ENCODE measurements around the gene SPNS3.

Gene SPNS3

GRCh38 chr17:4467287-4467686 is 33.5 kb downstream of the SPNS3 start:
- no peak for DNase-seq (ENCODE audit: low read depth)

- DNase-seq (ENCODE audit: low read depth): no peak
These were observed 35.8 kb downstream of the SPNS3 start for GRCh38 chr17:4469552-4469951.

DNA sequence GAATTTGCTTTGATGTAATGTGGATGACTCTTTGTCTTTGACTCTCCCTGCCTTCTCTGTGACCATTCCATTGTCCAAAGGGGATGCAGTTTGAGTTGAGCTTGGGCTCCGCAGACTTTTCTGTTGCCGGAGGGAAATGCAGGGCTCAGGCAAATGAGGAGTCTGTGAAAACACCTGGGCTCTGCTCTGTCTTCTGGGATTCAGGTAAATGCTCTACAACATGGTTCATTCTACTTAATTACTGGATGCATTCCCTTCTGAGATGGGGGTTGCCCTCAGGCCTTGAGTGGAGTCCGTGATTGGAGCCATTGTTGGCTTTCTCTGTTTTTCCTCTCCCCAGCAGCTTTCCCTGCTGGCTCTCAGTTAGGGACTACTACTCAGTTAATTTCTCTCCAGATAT is 38.5 kb downstream of the SPNS3 start:
- no peak for DNase-seq (ENCODE audit: low read depth)

GRCh38 chr17:4474093-4474492 is 40.4 kb downstream of the SPNS3 start:
- no peak for DNase-seq (ENCODE audit: low read depth)

DNA sequence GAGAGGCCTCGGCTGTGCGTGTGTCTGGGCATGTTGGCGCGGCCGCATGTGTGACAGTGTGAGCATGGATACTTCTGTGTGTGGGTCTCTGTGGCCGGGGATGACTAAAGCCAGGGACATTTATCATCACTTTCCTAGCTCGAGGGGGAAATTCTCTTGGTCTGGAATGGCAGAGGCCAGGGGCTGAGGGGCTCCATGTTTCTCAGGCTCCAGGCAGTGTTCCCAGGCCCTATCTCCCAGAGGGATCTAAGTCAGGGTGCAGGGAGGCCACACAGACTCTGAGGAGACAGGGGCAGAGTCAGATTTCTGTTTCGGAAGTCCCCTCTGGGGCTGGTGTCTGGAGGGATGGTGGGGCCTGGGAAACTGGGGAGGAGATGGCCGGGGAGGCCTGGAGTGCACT is 41.3 kb downstream of the SPNS3 start:
- no peak for DNase-seq (ENCODE audit: low read depth)

GRCh38 chr17:4475463-4475862 is 41.7 kb downstream of the SPNS3 start:
- no peak for DNase-seq (ENCODE audit: low read depth)

DNA sequence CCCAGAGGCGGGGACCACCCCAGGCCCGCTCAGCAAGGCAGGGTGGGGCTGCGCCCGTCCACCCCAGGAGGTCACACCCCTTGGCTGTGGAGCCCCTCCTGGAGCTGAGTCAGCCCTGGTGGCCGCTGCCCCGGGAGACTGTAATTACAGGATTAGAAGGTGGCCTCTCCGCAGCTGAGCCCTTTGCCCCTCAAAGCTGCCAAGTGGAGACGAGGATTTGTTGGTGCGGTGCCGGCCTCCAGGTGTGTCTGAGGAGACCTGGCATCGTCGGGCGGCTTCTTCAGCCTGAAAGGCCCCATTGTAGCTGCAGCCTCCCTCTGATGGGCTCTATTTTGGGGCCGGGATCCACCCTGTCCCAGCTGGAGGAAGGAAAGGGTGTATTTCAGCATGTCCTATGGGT is 42.3 kb downstream of the SPNS3 start:
- DNase-seq (ENCODE audit: low read depth): no peak

DNA sequence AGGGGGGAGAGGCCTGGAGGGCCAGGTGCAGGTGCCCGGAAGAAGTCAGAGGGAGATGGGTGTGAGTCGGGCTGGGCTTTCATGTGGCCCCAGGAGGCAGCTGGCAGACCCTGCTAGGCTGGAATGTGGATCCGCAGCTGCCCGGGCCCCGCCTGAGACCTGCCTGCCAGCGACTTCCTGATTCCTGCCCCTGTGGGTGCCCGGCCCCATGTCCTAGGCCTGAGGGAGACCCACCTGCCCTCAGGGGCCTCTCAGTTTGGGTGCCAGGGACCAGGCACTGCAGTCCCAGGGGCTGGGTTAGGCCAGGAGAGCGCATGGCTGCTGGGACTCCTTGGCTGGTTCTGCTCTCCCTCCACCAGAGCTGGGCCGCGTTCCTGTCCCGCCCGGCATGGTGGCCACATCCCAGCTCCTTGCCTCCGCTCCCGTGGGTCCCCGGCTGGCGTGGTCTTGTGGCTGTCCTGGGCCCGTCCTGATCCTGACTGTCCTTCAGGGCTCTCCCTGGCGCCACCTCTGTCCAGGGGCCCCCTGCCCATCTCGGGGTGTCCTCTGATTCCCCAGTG is 42.9 kb downstream of the SPNS3 start:
- no peak for DNase-seq (ENCODE audit: low read depth)

GRCh38 chr17:4477255-4477791 is 43.6 kb downstream of the SPNS3 start:
- DNase-seq (ENCODE audit: low read depth): no peak

GRCh38 chr17:4478318-4478830 is 44.6 kb downstream of the SPNS3 start:
- DNase-seq (ENCODE audit: low read depth): no peak

DNA sequence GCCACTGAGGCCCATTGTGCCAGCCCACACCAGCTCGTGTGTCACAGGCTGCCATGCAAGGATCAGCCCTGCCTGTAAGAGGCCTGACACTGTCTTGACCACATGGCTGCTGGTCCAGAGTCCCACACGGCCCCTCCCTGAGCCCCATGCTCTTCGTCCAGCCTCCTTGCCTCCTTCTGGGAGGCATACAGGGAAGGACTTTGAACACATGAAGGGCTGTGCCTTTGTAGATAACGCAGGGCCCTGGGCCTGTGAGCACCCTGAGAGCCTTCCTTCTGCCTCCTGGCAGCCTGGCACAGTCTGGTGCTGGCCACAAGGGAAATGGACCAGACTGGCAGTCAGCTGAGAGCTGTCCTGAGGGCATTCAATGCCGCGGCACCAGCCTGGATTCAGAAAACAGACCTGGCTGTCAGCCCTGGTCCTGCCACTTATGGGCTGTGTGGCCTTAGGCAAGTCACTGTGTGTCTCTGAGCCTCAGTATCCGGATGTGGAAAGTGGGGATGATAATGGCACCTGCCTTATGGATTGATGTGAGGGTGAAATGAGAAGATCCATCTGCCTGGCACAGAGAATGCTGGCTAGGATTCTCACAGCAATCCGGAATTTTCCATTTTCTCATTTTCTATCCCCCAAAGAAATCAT is 45.7 kb downstream of the SPNS3 start:
- no peak for DNase-seq (ENCODE audit: low read depth)

GRCh38 chr17:4479982-4480751 is 46.4 kb downstream of the SPNS3 start:
- DNase-seq (ENCODE audit: low read depth): no peak

DNA sequence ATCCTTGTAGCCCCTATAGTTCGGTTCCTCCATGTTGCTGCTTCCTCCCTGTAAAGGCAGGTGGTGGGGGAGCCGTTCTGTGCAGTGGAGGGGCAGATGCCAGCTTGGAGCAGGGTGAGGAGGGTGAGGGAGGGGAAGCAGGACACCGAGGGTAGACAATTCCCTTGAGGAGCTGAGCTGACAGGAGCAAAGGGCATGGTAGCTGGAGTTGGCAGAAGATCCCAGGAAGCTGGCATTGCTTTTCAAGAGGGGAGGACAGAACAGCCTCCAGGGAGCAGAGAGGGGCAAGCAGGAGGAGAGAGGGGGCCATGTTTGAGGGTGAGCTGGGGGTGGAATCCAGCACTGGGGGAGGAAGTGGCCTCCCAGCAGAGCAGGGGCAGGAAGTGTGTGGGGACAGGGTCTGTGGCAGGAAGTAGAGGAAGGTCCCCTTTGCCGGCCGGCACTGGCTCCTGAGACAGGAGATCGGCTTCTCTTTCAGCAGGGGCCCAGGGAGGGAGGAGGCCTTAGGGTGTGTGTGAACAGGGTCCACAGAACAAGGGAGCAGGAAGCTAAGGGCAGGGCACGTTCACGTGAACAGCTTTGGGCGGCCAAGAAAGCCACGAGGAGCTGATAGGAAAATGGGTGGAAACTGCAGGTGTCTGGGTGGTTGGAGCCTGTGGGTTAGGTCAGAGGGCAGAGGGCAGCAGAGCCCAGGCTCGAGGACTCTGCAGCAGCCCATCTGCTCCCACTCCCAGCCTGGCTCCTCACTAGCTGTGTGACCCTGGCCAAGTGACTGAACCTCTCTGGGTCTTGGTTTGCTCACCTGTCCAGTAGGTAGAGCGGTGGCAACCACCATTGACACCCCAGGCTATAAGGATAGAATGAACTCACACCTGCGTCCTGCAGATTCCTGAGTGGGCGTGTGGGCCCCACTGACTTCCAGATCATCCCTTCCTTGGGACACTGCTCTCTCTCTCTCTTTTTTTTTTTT is 47.5 kb downstream of the SPNS3 start:
- DNase-seq (ENCODE audit: low read depth): no peak

DNA sequence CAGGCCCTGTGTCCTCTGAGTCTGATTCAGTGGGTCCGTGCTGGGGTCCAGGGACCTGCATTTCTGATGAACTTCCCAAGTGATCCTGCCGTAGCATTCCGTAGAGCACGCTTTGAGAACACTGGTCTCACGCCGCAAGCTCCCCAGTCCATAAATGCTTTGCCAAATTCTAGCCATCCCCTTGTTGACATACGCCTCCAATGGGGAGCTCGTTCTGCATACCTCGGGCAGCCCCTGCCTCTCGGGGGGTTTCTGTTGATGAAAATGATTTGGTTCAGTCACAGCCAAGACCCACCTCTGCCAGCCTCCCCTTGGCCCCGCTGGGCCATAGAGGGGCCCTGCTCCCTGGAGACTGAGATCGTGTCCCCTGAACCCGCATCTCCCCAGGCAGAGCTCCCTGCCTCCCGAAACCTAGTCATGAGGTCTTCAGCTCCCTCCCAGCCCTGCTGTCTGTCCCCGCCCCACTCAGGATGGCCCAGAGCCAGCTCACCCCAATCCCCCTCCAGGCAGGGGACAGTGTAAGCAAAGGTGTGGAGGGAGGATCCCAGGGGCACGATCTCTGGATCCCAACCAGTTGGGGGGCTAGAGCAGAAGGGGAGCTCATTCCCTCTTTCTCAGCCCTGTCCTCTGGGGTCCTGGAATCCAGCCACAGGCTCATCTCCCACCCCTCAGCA is 48.7 kb downstream of the SPNS3 start:
- DNase-seq (ENCODE audit: low read depth): no peak

- no peak for DNase-seq (ENCODE audit: low read depth)
These were observed 49.5 kb downstream of the SPNS3 start for GRCh38 chr17:4483012-4483840.

DNA sequence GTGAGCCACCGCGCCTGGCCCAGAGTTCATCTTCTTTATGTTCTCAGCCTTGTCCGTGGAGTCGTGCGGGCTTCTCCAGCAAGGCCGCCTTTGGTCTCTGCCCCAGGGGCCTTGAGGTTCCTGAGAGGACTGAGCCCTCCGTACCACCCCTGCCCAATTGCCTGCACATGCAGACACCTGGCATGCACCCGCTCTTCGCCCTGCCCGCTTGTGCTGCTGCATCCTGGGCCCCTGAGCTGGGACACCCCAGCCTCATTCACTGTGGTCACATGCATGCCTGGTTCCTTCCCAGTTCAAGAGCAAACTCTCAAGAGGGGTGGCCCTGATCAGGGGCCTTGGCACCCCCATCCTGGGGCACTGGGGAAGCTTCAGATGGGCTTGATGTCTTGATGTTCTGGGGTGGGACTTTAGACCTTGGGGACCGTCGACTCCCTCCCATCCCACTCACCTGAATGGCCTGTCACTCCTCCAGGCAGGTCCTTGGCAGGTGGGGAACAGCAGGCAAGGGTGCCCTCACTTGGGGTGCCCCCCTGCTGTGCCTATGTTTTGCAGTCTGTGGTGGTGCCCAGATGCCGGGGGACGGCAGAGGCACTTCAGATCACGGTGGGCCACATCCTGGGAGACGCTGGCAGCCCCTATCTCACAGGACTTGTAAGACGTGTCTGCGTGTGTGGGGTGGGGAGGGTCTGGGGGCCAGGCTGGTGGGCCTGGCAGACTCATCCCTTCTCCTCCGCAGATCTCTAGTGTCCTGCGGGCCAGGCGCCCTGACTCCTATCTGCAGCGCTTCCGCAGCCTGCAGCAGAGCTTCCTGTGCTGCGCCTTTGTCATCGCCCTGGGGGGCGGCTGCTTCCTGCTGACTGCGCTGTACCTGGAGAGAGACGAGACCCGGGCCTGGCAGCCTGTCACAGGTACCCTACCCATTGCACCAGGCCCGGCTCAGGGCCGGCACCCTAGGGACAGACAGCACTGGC is 52.2 kb downstream of the SPNS3 start:
- no peak for DNase-seq (ENCODE audit: low read depth)

- DNase-seq (ENCODE audit: low read depth): no peak
These were observed 53.6 kb downstream of the SPNS3 start for GRCh38 chr17:4487296-4487695.

DNA sequence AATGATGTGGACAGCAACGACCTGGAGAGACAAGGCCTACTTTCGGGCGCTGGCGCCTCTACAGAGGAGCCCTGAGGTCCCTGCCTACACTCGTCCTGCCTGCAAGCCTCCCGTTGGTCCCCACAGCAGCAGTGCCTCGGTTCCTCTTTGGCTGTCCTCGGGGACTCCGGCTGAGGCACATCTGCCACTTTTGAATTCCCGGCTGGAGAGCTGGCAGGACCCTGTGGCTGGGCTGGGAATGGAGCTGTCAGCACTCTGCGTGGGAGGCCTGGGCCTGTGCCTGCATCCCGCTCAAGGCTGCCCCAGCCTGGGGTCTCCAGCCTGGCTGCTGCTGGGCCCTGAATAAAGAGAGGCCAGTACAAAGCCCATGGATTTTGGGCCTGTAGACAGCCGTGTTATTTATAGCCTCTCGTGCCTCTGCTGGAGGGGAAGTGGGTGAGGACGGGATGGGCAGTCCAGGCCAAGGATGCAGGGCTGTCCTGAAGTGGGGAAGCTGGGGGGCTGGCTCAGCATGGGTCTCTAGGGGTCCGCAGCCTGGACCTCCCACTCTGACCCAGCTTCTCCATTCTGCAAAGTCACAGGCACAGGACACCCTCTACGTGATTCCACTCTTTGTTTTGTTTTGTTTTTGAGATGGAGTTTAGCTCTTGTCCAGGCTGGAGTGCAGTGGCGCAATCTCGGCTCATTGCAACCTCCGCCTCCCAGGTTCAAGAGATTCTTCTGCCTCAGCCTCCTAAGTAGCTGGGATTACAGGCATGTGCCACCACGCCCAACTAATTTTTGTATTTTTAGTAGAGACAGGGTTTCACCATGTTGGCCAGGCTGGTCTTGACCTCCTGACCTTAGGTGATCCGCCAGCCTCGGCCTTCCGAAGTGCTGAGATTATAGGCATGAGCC is 54.3 kb downstream of the SPNS3 start:
- no peak for DNase-seq (ENCODE audit: low read depth)

Measured in fibroblast of gingiva (primary cell).